IgD-negative memory B cell (primary cell): Measurements from ENCODE around the gene HSD3B2. TPM values are rescaled to one million over a fixed set of nuclear protein-coding genes. Genes with fewer than 3 reads are reported as not detected.

Experiments
- H3K27ac Mint-ChIP-seq, 3 donors: one replicate each; pipeline ENCODE4 v1.8.0; 2020 to 2022; ENCODE audit warnings: mild to moderate bottlenecking in 3 of 3, mixed read lengths in 3 of 3, moderate library complexity in 1 of 3
- H3K27me3 Mint-ChIP-seq: one replicate; pipeline ENCODE4 v1.8.0; 2021; ENCODE audit warnings: mixed read lengths
- H3K36me3 Mint-ChIP-seq: one replicate; pipeline ENCODE4 v1.8.0; 2020; ENCODE audit warnings: mild to moderate bottlenecking, mixed read lengths
- H3K4me1 Mint-ChIP-seq, 3 donors: one replicate each; pipeline ENCODE4 v1.8.0; 2020 to 2022; ENCODE audit warnings: mixed read lengths in 3 of 3, mild to moderate bottlenecking in 1 of 3
- H3K4me3 Mint-ChIP-seq, 4 donors: one replicate each; pipeline ENCODE4 v1.8.0; 2020 to 2022; ENCODE audit warnings: mild to moderate bottlenecking in 4 of 4, mixed read lengths in 4 of 4, moderate library complexity in 3 of 4
- H3K9me3 Mint-ChIP-seq, 3 donors: one replicate each; pipeline ENCODE4 v1.8.0; 2020 to 2021; ENCODE audit warnings: mixed read lengths in 3 of 3, mild to moderate bottlenecking in 1 of 3
- polyA plus RNA-seq: library from polyadenylated mRNA; unstranded; fragments of 300-500 nt; fragmentation: Illumina TruSeq; gene quantifications from one replicate; pipeline ENCODE4 v1.2.3, GENCODE V29; 2021

Gene HSD3B2
- polyA plus RNA-seq, 1 donor from 2014 or later, result not detected

DNA sequence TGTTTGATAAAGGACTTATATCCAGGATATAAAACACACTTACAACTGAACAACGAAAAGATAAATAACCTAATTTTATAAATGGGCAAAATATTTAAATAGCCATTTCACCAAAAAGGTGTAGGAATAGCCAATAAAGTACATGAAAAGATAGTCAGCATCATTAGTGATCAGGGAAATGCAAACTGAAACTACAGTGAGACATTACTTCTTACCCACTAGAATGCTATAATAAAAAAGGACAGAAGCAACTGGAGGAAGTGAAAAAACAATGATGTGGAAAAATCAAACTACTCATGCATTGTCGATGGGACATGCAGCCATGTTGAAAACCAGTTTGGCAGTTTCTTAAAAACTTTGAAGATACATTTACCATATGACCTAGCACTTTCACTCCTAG, 48.6 kb downstream of the HSD3B2 start:
- Mint-ChIP-seq H3K27me3 (peaks cover under 1% of the 10 kb centered on the region), H3K4me1 (no peaks in the 10 kb centered on the region), H3K36me3 (peaks cover under 1% of the 10 kb centered on the region), H3K4me3 (no peak overlapping the region), H3K9me3 (peaks cover 0 to 11% (median 0%) of the 10 kb centered on the region in 3 donors), H3K27ac (no peak overlapping the region)

- Mint-ChIP-seq H3K4me3 (no peak overlapping the region), H3K9me3 (peaks cover 0 to 1% (median 0%) of the 10 kb centered on the region in 3 donors), H3K36me3 (no peaks in the 10 kb centered on the region)
Measured at GRCh38 chr1:119466445-119466844, 51.5 kb downstream of the HSD3B2 start.

GRCh38 chr1:119467219-119467618, 52.3 kb downstream of the HSD3B2 start:
- H3K36me3 Mint-ChIP-seq, result no peaks in the 10 kb centered on the region
- H3K9me3 Mint-ChIP-seq, result peaks cover 0 to 1% (median 0%) of the 10 kb centered on the region in 3 donors
- H3K27me3 Mint-ChIP-seq, result peaks cover 3% of the 10 kb centered on the region
- no peaks in the 10 kb centered on the region for H3K4me1 Mint-ChIP-seq
- no peak overlapping the region for H3K4me3 Mint-ChIP-seq
- no peak overlapping the region for H3K27ac Mint-ChIP-seq

More at GRCh38 chr1:119466445-119466844, 51.5 kb downstream of the HSD3B2 start:
- no peaks in the 10 kb centered on the region for H3K4me1 Mint-ChIP-seq
- H3K27ac Mint-ChIP-seq, result no peak overlapping the region
- peaks cover 3% of the 10 kb centered on the region for H3K27me3 Mint-ChIP-seq

DNA sequence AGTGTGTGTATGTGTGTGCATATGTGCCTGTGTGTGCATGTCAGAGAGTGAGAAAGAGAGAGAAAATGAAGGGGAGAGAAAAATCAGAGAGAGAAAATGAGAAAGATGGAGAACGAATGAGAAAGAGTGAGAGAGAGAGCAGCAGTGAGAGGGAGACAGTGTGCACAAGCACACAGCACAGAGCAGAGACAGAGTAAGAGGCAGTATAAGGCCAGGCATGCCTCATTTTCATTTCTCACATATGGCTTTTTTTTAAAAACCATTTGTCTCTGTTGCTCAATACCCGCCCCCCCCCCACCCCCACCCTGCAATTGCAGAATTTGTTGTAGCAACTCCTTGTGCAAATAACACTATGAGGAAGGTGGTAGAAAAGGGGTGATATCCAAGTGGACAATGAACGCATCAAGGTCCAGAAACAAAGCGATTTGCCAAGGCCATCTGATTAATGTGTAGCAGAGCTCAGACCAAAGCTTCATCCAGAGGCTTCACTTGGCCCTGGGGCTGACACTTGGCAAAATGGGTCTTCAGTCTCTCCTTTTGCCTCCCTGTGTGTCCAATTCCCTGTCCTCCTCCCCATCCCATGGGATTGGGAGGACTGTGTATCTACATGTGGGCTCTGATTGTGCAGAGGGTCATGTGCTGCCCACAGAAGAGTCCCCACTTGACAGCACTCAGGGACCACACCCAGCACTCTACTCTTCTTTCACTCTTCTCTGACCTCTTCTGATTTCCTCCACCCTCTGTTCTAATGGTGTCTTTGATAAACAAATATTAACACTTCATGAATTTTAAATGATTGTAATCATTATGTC, 53.1 kb downstream of the HSD3B2 start:
- Mint-ChIP-seq H3K9me3 (peaks cover 0 to 1% (median 0%) of the 10 kb centered on the region in 3 donors), H3K4me3 (no peak overlapping the region), H3K27ac (no peak overlapping the region), H3K27me3 (peaks cover 3% of the 10 kb centered on the region), H3K4me1 (no peaks in the 10 kb centered on the region), H3K36me3 (no peaks in the 10 kb centered on the region)

- Mint-ChIP-seq H3K27me3 (peaks cover 3% of the 10 kb centered on the region), H3K36me3 (no peaks in the 10 kb centered on the region), H3K4me3 (no peak overlapping the region), H3K4me1 (no peaks in the 10 kb centered on the region), H3K9me3 (no peaks in the 10 kb centered on the region), H3K27ac (no peak overlapping the region)
Measured at GRCh38 chr1:119469741-119470140, 54.8 kb downstream of the HSD3B2 start.

- Mint-ChIP-seq H3K4me3 (no peak overlapping the region), H3K27ac (no peak overlapping the region), H3K36me3 (no peaks in the 10 kb centered on the region), H3K4me1 (no peaks in the 10 kb centered on the region), H3K27me3 (peaks cover 3% of the 10 kb centered on the region), H3K9me3 (no peaks in the 10 kb centered on the region)
Measured at GRCh38 chr1:119470377-119470776, 55.4 kb downstream of the HSD3B2 start.

DNA sequence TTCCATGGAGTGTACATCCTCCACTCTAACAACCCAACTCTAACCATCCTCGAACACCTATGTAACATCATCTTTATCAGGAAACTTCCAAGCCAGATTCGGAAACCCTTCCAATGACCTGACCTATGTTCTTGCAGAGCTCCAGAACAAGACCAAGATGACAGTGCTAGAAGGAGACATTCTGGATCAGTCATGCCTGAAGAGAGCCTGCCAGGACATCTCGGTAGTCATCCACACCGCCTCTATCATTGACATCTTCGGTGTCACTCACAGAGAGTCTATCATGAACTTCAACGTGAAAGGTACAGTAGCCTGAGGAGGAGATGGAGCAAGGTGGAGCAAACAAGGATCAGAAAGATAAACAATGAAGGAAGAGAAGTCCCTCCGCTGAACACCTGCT, 56.0 kb downstream of the HSD3B2 start:
- Mint-ChIP-seq H3K36me3 (no peaks in the 10 kb centered on the region), H3K4me1 (no peaks in the 10 kb centered on the region), H3K27ac (no peak overlapping the region), H3K9me3 (no peaks in the 10 kb centered on the region), H3K4me3 (no peak overlapping the region), H3K27me3 (peaks cover 3% of the 10 kb centered on the region)

DNA sequence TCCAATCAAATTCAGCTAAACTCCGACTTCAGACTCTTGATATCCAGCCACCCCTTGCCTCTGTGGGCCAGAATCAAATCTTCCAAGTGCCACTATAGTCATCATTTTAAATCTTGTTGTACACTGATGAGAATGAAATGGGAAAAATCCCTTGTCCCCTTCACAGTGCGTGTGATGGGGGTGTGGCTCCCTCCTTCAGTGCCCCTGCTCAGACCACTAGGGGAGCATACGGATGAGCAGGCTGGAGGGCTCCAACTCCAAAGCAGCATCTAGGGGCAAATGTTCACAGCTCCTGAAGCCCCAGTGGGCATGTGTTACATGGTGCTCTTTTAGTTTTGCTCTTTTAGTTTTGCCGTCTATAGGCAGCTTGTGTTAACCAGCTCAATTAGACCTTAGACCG, 56.6 kb downstream of the HSD3B2 start:
- Mint-ChIP-seq H3K9me3 (no peaks in the 10 kb centered on the region), H3K4me1 (no peaks in the 10 kb centered on the region), H3K27ac (no peak overlapping the region), H3K27me3 (peaks cover 4% of the 10 kb centered on the region), H3K4me3 (no peak overlapping the region), H3K36me3 (no peaks in the 10 kb centered on the region)

GRCh38 chr1:119472080-119472818, 57.3 kb downstream of the HSD3B2 start:
- Mint-ChIP-seq H3K4me1 (no peaks in the 10 kb centered on the region), H3K27me3 (peaks cover 4% of the 10 kb centered on the region), H3K27ac (no peak overlapping the region), H3K36me3 (no peaks in the 10 kb centered on the region), H3K9me3 (no peaks in the 10 kb centered on the region), H3K4me3 (no peak overlapping the region)

Other genes starting within 250 kb of the HSD3B2 start
- gene HAO2, start 46.4 kb upstream of the HSD3B2 start, polyA plus RNA-seq, result not detected
- gene HSD3B1, start 92.1 kb downstream of the HSD3B2 start, polyA plus RNA-seq, result not detected
- not detected for gene ZNF697, start 233.1 kb downstream of the HSD3B2 start, polyA plus RNA-seq